Esophagus squamous epithelium (tissue), 5 donors: Measurements from ENCODE around the gene GNB2. TPM values are rescaled to one million over a fixed set of nuclear protein-coding genes. Genes with fewer than 3 reads are reported as not detected.
"Not testable (repeated sequence)": the region's sequence is repeated elsewhere in the genome, so short reads cannot be mapped to it uniquely, and the experiment has no call there.

ENCODE experiments used
- DNase-seq: peaks from one replicate; lab custom pipeline; 2025; lab: John Stamatoyannopoulos, UW
- H3K27ac ChIP-seq, 4 donors: fragments of 200-600 bp; sonication (generic); one replicate each; pipeline ENCODE4 v1.5.1; 2016 to 2019; ENCODE audit warnings: mild to moderate bottlenecking in 1 of 4
- H3K27me3 ChIP-seq, 4 donors: fragments of 200-600 bp; sonication (generic); 1 replicate in 3 of 4; 2 replicates in 1 of 4; pipeline versions ENCODE4 v1.5.1 to v1.6.0; 2017 to 2021; ENCODE audit warnings: antibody characterized with exemption in 1 of 4
- H3K36me3 ChIP-seq, 3 donors: fragments of 200-600 bp; sonication (generic); one replicate each; pipeline ENCODE4 v1.5.1; 2016 to 2019
- H3K4me1 ChIP-seq, 3 donors: fragments of 200-600 bp; sonication (generic); one replicate each; pipeline ENCODE4 v1.5.1; 2017 to 2019
- H3K4me3 ChIP-seq, 4 donors: fragments of 200-600 bp; sonication (generic); 1 replicate in 3 of 4; 2 replicates in 1 of 4; pipeline ENCODE4 v1.5.1; 2016 to 2019; ENCODE audit warnings: mild to moderate bottlenecking in 2 of 4, moderate library complexity in 1 of 4
- H3K9me3 ChIP-seq, 3 donors: fragments of 200-600 bp; sonication (generic); one replicate each; pipeline ENCODE4 v1.5.1; 2016 to 2019
- POLR2A ChIP-seq, 4 donors: fragments of 450-650 bp; IDR thresholded peaks; one replicate each; pipeline ENCODE4 v1.6.1; 2017; ENCODE audit warnings: antibody characterized with exemption in 4 of 4, mild to moderate bottlenecking in 4 of 4, moderate library complexity in 3 of 4
- WGBS, 2 donors: methylation state at CpG; one replicate each; pipeline ENCODE4 v1.1.5; 2018; 5-methylcytosine and 5-hydroxymethylcytosine counted together
- intact Hi-C: fragments of 100-400 bp; cut with DNase I; formaldehyde crosslinking; loops from one replicate; pipeline ENCODE4 v1.15.0; 2022
- total RNA-seq, 4 donors: library from RNA; depleted of rRNA; stranded (reverse); fragments of >200 nt; gene quantifications; one replicate each; pipeline ENCODE4 v1.1.0, GENCODE V29; 2016
- TF ChIP-seq, protein P1 (sequence below), 6 experiments: fragments of 450-650 bp in 4 of 6; fragments of 200-600 bp in 2 of 6; sonication (generic) in 2 of 6; IDR thresholded peaks; one replicate each; pipeline ENCODE4 v1.5.1; 2016 to 2019; ENCODE audit warnings: antibody characterized with exemption in 6 of 6, mild to moderate bottlenecking in 4 of 6, moderate library complexity in 4 of 6
- donor health status: DM: yes; HTN: yes; CAD: no.

The GNB2 gene
- total RNA-seq, 4 donors from 2014 or later = 186 to 306 (median 226) TPM

DNA sequence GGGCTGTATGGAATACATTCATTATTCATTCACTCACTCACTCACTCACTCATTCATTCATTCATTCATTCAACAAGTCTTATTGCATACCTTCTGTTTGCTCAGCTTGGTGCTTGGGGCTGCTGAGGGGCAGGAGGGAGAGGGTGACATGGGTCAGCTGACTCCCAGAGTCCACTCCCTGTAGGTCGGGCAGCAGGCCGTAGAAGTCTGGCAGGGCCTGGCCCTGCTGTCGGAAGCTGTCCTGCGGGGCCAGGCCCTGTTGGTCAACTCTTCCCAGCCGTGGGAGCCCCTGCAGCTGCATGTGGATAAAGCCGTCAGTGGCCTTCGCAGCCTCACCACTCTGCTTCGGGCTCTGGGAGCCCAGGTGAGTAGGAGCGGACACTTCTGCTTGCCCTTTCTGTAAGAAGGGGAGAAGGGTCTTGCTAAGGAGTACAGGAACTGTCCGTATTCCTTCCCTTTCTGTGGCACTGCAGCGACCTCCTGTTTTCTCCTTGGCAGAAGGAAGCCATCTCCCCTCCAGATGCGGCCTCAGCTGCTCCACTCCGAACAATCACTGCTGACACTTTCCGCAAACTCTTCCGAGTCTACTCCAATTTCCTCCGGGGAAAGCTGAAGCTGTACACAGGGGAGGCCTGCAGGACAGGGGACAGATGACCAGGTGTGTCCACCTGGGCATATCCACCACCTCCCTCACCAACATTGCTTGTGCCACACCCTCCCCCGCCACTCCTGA lies 49.1 kb downstream of the GNB2 start:
- TF ChIP-seq, protein P1, sequence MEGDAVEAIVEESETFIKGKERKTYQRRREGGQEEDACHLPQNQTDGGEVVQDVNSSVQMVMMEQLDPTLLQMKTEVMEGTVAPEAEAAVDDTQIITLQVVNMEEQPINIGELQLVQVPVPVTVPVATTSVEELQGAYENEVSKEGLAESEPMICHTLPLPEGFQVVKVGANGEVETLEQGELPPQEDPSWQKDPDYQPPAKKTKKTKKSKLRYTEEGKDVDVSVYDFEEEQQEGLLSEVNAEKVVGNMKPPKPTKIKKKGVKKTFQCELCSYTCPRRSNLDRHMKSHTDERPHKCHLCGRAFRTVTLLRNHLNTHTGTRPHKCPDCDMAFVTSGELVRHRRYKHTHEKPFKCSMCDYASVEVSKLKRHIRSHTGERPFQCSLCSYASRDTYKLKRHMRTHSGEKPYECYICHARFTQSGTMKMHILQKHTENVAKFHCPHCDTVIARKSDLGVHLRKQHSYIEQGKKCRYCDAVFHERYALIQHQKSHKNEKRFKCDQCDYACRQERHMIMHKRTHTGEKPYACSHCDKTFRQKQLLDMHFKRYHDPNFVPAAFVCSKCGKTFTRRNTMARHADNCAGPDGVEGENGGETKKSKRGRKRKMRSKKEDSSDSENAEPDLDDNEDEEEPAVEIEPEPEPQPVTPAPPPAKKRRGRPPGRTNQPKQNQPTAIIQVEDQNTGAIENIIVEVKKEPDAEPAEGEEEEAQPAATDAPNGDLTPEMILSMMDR (IDR thresholded peaks at IDR 0.05) = no peak
- no peak for TF ChIP-seq POLR2A (IDR thresholded peaks at IDR 0.05)
- H3K4me1 ChIP-seq = peaks cover 11 to 42% (median 20%) of the 10 kb centered on the region in 3 donors
- DNase-seq = no peak
- 73 to 88% methylated on average over 6 of the region's 17 CpGs for WGBS, 2 donors
- H3K27ac ChIP-seq = no peak overlapping the region
- intact Hi-C loops = no loop called here
- no peaks in the 10 kb centered on the region for H3K36me3 ChIP-seq
- no peaks in the 10 kb centered on the region for H3K9me3 ChIP-seq
- H3K4me3 ChIP-seq = no peak overlapping the region
- H3K27me3 ChIP-seq = peaks cover 7 to 61% (median 12%) of the 10 kb centered on the region in 4 donors

DNA sequence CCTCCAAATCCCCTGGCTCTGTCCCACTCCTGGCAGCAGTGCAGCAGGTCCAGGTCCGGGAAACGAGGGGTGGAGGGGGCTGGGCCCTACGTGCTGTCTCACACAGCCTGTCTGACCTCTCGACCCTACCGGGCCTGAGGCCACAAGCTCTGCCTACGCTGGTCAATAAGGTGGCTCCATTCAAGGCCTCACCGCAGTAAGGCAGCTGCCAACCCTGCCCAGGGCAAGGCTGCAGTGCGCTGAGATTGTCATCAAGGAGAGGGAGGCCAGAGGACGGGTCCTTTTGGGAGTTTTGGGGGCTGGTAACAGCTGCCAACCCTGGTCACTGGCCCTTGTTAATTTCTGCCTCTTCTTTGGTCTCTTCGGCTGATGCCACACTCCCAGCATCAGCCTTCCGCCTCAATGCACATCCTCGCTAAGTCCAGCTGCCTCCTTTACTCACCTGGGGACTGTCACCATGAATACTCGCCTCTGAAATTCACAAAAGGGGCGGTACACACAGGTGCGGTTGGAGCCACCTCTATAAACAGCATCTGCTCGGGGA lies 50.3 kb downstream of the GNB2 start:
- intact Hi-C loops = no loop called here
- no peaks in the 10 kb centered on the region for H3K36me3 ChIP-seq
- TF ChIP-seq, protein P1 (IDR thresholded peaks at IDR 0.05) = no peak
- TF ChIP-seq POLR2A (IDR thresholded peaks at IDR 0.05) = no peak
- no peak overlapping the region for H3K4me3 ChIP-seq
- DNase-seq = no peak
- no peak overlapping the region for H3K27ac ChIP-seq
- H3K9me3 ChIP-seq = no peaks in the 10 kb centered on the region
- H3K27me3 ChIP-seq = peaks cover 7 to 60% (median 12%) of the 10 kb centered on the region in 4 donors
- H3K4me1 ChIP-seq = peaks cover 11 to 40% (median 20%) of the 10 kb centered on the region in 3 donors
- WGBS, 2 donors = 72 to 73% methylated on average over 12 to 16 of the region's 16 CpGs

GRCh38 chr7:100724364-100724763 lies 50.8 kb downstream of the GNB2 start:
- DNase-seq, H3K4me3 ChIP-seq, H3K36me3 ChIP-seq, H3K27ac ChIP-seq, H3K9me3 ChIP-seq, intact Hi-C loops: not testable (repeated sequence)
- whole genome bisulfite sequencing, 2 donors = 91 to 94% methylated on average over 2 of the region's 2 CpGs
- H3K27me3 ChIP-seq = peaks cover 7 to 54% (median 12%) of the 10 kb centered on the region in 4 donors
- H3K4me1 ChIP-seq = peaks cover 11 to 35% (median 20%) of the 10 kb centered on the region in 3 donors

DNA sequence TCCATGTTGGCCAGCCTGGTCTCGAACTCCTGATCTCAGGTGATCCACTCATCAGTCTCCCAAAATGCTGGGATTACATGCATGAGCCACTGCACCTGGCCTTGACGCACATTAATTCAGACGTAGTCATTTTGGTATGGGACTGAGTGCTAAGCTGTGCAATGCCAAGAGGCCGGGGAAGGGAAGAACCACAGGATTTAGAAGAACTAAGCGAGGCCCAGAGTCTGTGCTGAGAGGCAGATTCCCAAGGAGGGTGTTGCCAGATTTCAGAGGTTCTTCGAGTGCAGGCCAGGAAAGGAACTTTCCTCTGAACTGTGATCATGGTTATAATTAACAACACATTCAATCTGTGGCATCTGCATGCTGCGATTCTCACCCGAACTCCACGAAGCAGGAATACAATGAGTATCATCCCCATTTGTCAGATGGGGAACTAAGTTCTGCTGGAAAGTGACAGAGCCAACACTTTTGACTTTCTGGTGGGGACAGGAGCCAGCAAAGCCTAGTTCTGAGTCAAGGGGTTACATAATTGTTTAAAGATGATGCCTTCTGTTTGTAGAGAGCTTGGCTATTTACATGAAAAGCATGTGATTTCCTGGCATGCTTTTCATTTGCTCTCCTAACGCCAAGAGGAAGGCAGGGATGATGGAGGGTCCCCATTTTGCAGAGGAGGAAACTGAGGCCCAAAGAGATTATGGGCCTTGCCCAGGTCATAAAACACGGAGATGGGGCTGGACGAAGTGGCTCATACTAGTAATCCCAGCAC lies 53.6 kb downstream of the GNB2 start:
- peaks cover 0 to 26% (median 0%) of the 10 kb centered on the region in 4 donors for H3K27me3 ChIP-seq
- peak overlapping the region in 3 of 4 donors; percentile 9 to 42 (median 13) for H3K27ac ChIP-seq
- DNase-seq = no peak
- H3K9me3 ChIP-seq = no peaks in the 10 kb centered on the region
- TF ChIP-seq, protein P1 (IDR thresholded peaks at IDR 0.05) = no peak
- TF ChIP-seq POLR2A (IDR thresholded peaks at IDR 0.05) = no peak
- H3K4me3 ChIP-seq = no peak overlapping the region
- WGBS, 2 donors = 41 to 43% methylated on average over 11 of the region's 12 CpGs
- H3K36me3 ChIP-seq = no peaks in the 10 kb centered on the region
- peaks cover 0 to 15% (median 11%) of the 10 kb centered on the region in 3 donors for H3K4me1 ChIP-seq
- intact Hi-C loops = no loop called here

DNA sequence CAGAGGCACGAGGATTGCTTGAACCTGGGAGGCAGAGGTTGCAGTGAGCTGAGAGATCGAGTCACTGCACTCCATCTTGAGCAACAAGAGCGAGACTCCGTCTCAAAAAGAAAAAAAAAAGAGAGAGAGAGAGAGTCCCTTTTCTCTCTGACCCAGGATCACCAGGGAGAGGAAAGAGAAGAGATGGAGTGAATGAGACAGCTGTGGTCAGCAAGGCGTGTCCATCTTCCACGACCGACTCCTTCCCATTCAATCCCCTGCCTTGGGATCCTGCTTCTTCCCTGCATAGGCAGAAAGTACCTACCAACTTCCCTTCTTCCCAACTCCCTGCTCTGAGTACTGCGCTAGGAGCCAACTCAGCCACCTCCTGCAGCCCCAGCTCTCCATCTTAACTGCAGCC lies 54.7 kb downstream of the GNB2 start:
- H3K27ac ChIP-seq = no peak overlapping the region
- peaks cover 0 to 15% (median 11%) of the 10 kb centered on the region in 3 donors for H3K4me1 ChIP-seq
- H3K27me3 ChIP-seq = peaks cover 0 to 16% (median 0%) of the 10 kb centered on the region in 4 donors
- no peaks in the 10 kb centered on the region for H3K36me3 ChIP-seq
- no peaks in the 10 kb centered on the region for H3K9me3 ChIP-seq
- DNase-seq = no peak
- TF ChIP-seq, protein P1 (IDR thresholded peaks at IDR 0.05) = no peak
- no peak for TF ChIP-seq POLR2A (IDR thresholded peaks at IDR 0.05)
- WGBS, 2 donors = 76 to 79% methylated on average over 8 of the region's 8 CpGs
- no peak overlapping the region for H3K4me3 ChIP-seq
- intact Hi-C loops = no loop called here

Other genes with a start within 250 kb of the GNB2 start
- 1 to 10 TPM in 2 of 4 donors, under 1 TPM in 2; 0.83 to 4.2 (median 1.5) TPM for gene ZCWPW1, start 245.0 kb upstream of the GNB2 start, total RNA-seq
- 10 to 100 TPM; 18.0 to 27.7 (median 23.4) TPM for gene MEPCE, start 243.9 kb upstream of the GNB2 start, total RNA-seq
- gene PPP1R35, start 237.2 kb upstream of the GNB2 start, total RNA-seq = 10 to 100 TPM; 18.4 to 28.2 (median 26.4) TPM
- not detected for gene SPACDR, start 209.5 kb upstream of the GNB2 start, total RNA-seq
- gene TSC22D4, start 194.5 kb upstream of the GNB2 start, total RNA-seq = 10 to 100 TPM; 29.2 to 65.0 (median 33.7) TPM
- gene NYAP1, start 189.8 kb upstream of the GNB2 start, total RNA-seq = 1 to 10 TPM in 1 of 4 donors, under 1 TPM in 2, not detected in 1; 0.31 to 1.1 (median 0.57) TPM
- 10 to 100 TPM; 14.5 to 49.2 (median 26.6) TPM for gene AGFG2, start 134.5 kb upstream of the GNB2 start, total RNA-seq
- gene SAP25, start 99.8 kb upstream of the GNB2 start, total RNA-seq = 1 to 10 TPM in 1 of 4 donors, under 1 TPM in 1, not detected in 2; 0.38 to 1.8 TPM
- 10 to 100 TPM; 50.1 to 84.0 (median 70.4) TPM for gene LRCH4, start 87.6 kb upstream of the GNB2 start, total RNA-seq
- 1 to 10 TPM in 1 of 4 donors, under 1 TPM in 2, not detected in 1; 0.19 to 1.6 (median 0.29) TPM for gene FBXO24, start 87.4 kb upstream of the GNB2 start, total RNA-seq
- gene PCOLCE, start 71.4 kb upstream of the GNB2 start, total RNA-seq = 10 to 100 TPM in 2 of 4 donors, 1 to 10 TPM in 2; 4.6 to 23.8 (median 9.9) TPM
- gene MOSPD3, start 61.2 kb upstream of the GNB2 start, total RNA-seq = 10 to 100 TPM in 3 of 4 donors, 1 to 10 TPM in 1; 7.6 to 22.4 (median 15.5) TPM
- gene TFR2, start 32.2 kb upstream of the GNB2 start, total RNA-seq = 1 to 10 TPM in 1 of 4 donors, under 1 TPM in 3; 0.38 to 1.1 (median 0.84) TPM
- gene ACTL6B, start 17.3 kb upstream of the GNB2 start, total RNA-seq = not detected
- 10 to 100 TPM in 3 of 4 donors, 1 to 10 TPM in 1; 8.0 to 24.2 (median 13.8) TPM for gene GIGYF1, start 20.5 kb downstream of the GNB2 start, total RNA-seq
- 10 to 100 TPM; 28.0 to 36.7 (median 30.0) TPM for gene POP7, start 32.4 kb downstream of the GNB2 start, total RNA-seq
- gene EPO, start 46.7 kb downstream of the GNB2 start, total RNA-seq = not detected
- under 1 TPM in 1 of 4 donors, not detected in 3; 0.04 TPM for gene ZAN, start 59.9 kb downstream of the GNB2 start, total RNA-seq
- 10 to 100 TPM; 29.1 to 55.0 (median 36.5) TPM for gene EPHB4, start 153.8 kb downstream of the GNB2 start, total RNA-seq
- gene SLC12A9, start 179.0 kb downstream of the GNB2 start, total RNA-seq = 10 to 100 TPM in 3 of 4 donors, 1 to 10 TPM in 1; 9.9 to 19.6 (median 17.3) TPM
- 100 to 1,000 TPM in 2 of 4 donors, 10 to 100 TPM in 2; 81.4 to 109 (median 93.7) TPM for gene TRIP6, start 193.6 kb downstream of the GNB2 start, total RNA-seq
- 10 to 100 TPM; 53.8 to 91.0 (median 68.4) TPM for gene SRRT, start 201.4 kb downstream of the GNB2 start, total RNA-seq
- 1 to 10 TPM; 1.3 to 8.4 (median 5.5) TPM for gene UFSP1, start 216.0 kb downstream of the GNB2 start, total RNA-seq
- gene ACHE, start 222.1 kb downstream of the GNB2 start, total RNA-seq = 1 to 10 TPM in 3 of 4 donors, under 1 TPM in 1; 0.22 to 1.5 (median 1.3) TPM